Stomach (tissue), 9 donors: ENCODE results near the gene S100A7. TPM values are rescaled to one million over a fixed set of nuclear protein-coding genes. Genes with fewer than 3 reads are reported as not detected.

Experiments used
- DNase-seq, 2 donors: peaks; one replicate each; pipeline versions ENCODE4 v3.0.0 to v3.0.0-alpha.2; 2013 to 2019
- H3K27ac ChIP-seq, 5 donors: fragments of 200-600 bp in 4 of 5; sonication (generic) in 4 of 5; one replicate each; pipeline ENCODE4 v1.5.1; 2013 to 2019; ENCODE audit warnings: mild to moderate bottlenecking in 1 of 5, moderate library complexity in 1 of 5
- H3K27me3 ChIP-seq, 3 donors: fragments of 200-600 bp; sonication (generic); one replicate each; pipeline ENCODE4 v1.5.1; 2017 to 2019; ENCODE audit warnings: mixed run types in 1 of 3
- H3K36me3 ChIP-seq, 4 donors: fragments of 200-600 bp; sonication (generic); 1 replicate in 3 of 4; 2 replicates in 1 of 4; pipeline ENCODE4 v1.5.1; 2016 to 2019
- H3K4me1 ChIP-seq, 4 donors: fragments of 200-600 bp; sonication (generic); one replicate each; pipeline ENCODE4 v1.5.1; 2016 to 2019
- H3K4me3 ChIP-seq, 4 donors: fragments of 200-600 bp; sonication (generic) in 3 of 4; one replicate each; pipeline ENCODE4 v1.5.1; 2016 to 2019; ENCODE audit warnings: mild to moderate bottlenecking in 1 of 4
- H3K9me3 ChIP-seq, 4 donors: fragments of 200-600 bp; sonication (generic); one replicate each; pipeline ENCODE4 v1.5.1; 2016 to 2019
- EP300 ChIP-seq: sonication (generic); formaldehyde crosslinking; IDR thresholded peaks from one replicate; pipeline ENCODE4 v1.6.1; 2017; ENCODE audit warnings: antibody characterized with exemption
- POLR2A ChIP-seq, 4 donors: fragments of 450-650 bp; IDR thresholded peaks; one replicate each; pipeline ENCODE4 v1.6.1; 2016; ENCODE audit warnings: antibody characterized with exemption in 4 of 4, control low read depth in 2 of 4, mild to moderate bottlenecking in 1 of 4, moderate library complexity in 1 of 4
- POLR2AphosphoS5 ChIP-seq, 3 donors: sonication (generic); formaldehyde crosslinking; IDR thresholded peaks; one replicate each; pipeline ENCODE4 v1.6.1; 2016; ENCODE audit warnings: antibody characterized with exemption in 3 of 3
- WGBS, 5 donors: extraction: QIAGEN DNeasy Blood & Tissue Kit in 3 of 5; methylation state at CpG; one replicate each; pipeline versions ENCODE4 v1.1.5 to v1.1.7; 2013 to 2018; 5-methylcytosine and 5-hydroxymethylcytosine counted together
- intact Hi-C: fragments of 100-400 bp; cut with DNase I; formaldehyde crosslinking; loops from one replicate; pipeline ENCODE4 v1.15.1; 2023; ENCODE audit warnings: low total_unique reads
- polyA plus RNA-seq, 3 donors: library from polyadenylated mRNA; stranded (reverse); fragments of 200-250 nt; gene quantifications; one replicate each; pipeline ENCODE4 v1.2.3, GENCODE V29; 2013
- total RNA-seq, 5 donors: library from RNA; depleted of rRNA; stranded (reverse); fragments of >200 nt; gene quantifications; one replicate each; pipeline versions ENCODE4 v1.1.0 to v1.2.3, GENCODE V29; 2014 to 2016
- TF ChIP-seq, protein P1 (sequence below), 7 experiments: fragments of 450-650 bp in 4 of 7; fragments of 200-600 bp in 3 of 7; sonication (generic) in 3 of 7; IDR thresholded peaks; one replicate each; pipeline ENCODE4 v1.5.1; 2016 to 2019; ENCODE audit warnings: antibody characterized with exemption in 7 of 7, control low read depth in 2 of 7, mild to moderate bottlenecking in 1 of 7
- donor health status: healthy with polysubstance abuse.
- donor health status: Bipolar disorder and iron deficiency.
- donor health status: healthy.

The S100A7 gene
- total and polyA plus RNA-seq, 8 donors = 107 TPM; not detected in 7

DNA sequence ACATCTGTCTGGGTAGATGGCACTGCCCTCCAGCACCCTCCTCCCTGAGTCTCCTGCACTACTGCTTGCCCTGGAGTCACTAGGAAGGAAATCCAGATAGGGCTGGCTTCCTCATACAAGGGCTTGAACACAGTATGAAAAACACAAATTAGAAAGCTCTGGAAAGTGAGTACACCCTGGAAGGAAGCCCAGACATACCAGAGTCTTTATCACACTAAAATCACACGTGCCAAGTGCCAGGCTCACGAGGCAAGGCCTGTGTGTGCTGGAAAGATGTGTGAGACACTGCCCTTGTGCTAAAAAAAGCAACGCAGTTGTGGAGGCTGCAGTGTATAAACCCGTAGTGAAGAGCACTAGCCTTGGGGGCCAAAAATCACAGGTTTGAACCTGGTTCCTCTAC, 28.3 kb upstream of the S100A7 start:
- intact Hi-C loops = no loop called here
- DNase-seq = peak in 1 of 2 donors; percentile 60
- Histone ChIP-seq H3K36me3 (no peaks in the 10 kb centered on the region), H3K4me1 (peaks cover 0 to 19% (median 6%) of the 10 kb centered on the region in 4 donors), H3K4me3 (no peak overlapping the region), H3K9me3 (no peaks in the 10 kb centered on the region), H3K27ac (peak overlapping the region in 1 of 5 donors; percentile 81), H3K27me3 (peaks cover 0 to 15% (median 0%) of the 10 kb centered on the region in 3 donors)
- 12 to 30% (median 17%) methylated on average over 4 of the region's 4 CpGs for WGBS, 5 donors
- TF ChIP-seq EP300 (no peak), POLR2A (IDR thresholded peaks at IDR 0.05) (no peak), POLR2AphosphoS5 (IDR thresholded peaks at IDR 0.05) (peak in 1 of 3 donors; percentile 70)

DNA sequence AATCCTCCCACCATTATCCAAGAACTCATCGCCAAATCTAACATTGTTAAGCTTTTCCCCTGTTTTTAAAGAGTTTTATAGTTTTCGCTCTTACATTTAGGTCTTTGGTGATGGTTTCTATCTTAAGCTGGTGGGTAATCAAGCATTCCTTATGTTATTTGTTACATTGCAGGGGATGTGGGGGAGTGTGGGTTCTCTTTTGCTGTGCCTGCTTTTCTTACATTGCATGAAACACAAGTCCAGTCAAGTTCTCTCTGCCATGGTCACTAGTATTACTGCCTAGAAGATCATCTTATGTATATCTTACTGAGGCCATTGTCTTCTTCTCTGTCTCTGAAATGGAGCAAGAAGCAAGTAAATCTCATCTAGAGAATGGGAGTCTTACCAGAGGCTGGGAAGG, 27.3 kb upstream of the S100A7 start:
- no peak overlapping the region for H3K4me3 ChIP-seq
- H3K36me3 ChIP-seq = no peaks in the 10 kb centered on the region
- no peak for TF ChIP-seq EP300
- no peak for TF ChIP-seq POLR2AphosphoS5 (IDR thresholded peaks at IDR 0.05)
- no peak for TF ChIP-seq POLR2A (IDR thresholded peaks at IDR 0.05)
- TF ChIP-seq, protein P1, sequence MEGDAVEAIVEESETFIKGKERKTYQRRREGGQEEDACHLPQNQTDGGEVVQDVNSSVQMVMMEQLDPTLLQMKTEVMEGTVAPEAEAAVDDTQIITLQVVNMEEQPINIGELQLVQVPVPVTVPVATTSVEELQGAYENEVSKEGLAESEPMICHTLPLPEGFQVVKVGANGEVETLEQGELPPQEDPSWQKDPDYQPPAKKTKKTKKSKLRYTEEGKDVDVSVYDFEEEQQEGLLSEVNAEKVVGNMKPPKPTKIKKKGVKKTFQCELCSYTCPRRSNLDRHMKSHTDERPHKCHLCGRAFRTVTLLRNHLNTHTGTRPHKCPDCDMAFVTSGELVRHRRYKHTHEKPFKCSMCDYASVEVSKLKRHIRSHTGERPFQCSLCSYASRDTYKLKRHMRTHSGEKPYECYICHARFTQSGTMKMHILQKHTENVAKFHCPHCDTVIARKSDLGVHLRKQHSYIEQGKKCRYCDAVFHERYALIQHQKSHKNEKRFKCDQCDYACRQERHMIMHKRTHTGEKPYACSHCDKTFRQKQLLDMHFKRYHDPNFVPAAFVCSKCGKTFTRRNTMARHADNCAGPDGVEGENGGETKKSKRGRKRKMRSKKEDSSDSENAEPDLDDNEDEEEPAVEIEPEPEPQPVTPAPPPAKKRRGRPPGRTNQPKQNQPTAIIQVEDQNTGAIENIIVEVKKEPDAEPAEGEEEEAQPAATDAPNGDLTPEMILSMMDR (IDR thresholded peaks at IDR 0.05) = no peak
- 92 to 100% (median 98%) methylated on average over 2 of the region's 2 CpGs for WGBS, 5 donors
- H3K27ac ChIP-seq = peak overlapping the region in 1 of 5 donors; percentile 81
- no peaks in the 10 kb centered on the region for H3K9me3 ChIP-seq
- H3K4me1 ChIP-seq = peaks cover 0 to 19% (median 6%) of the 10 kb centered on the region in 4 donors
- H3K27me3 ChIP-seq = peaks cover 0 to 26% (median 0%) of the 10 kb centered on the region in 3 donors
- intact Hi-C loops = no loop called here
- no peak for DNase-seq

DNA sequence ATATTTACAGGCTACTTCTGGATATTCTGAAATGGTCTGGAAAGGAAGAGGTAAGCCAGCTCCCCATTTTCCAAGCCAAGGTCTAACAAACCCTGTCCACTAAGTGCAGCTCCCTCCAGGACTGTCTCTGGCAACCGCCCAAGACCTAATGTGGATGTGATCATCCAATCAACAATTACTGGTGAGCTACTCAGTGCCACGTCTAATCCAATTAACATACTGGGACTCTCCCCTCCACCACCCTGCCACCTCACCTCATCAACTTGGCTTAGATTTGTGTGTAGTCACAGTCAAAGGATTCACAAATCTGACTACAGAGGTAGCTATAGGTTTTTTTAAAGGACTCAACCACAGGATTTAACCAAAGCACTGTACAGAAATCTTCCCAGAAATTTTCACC, 25.4 kb upstream of the S100A7 start:
- Histone ChIP-seq H3K4me3 (no peak overlapping the region), H3K27ac (no peak overlapping the region), H3K27me3 (peaks cover 0 to 39% (median 0%) of the 10 kb centered on the region in 3 donors), H3K4me1 (peaks cover 0 to 16% (median 4%) of the 10 kb centered on the region in 4 donors), H3K9me3 (no peaks in the 10 kb centered on the region), H3K36me3 (no peaks in the 10 kb centered on the region)
- intact Hi-C loops = no loop called here
- WGBS, 5 donors = 52 to 66% (median 54%) methylated on average over 2 of the region's 2 CpGs
- TF ChIP-seq, protein P1 (IDR thresholded peaks at IDR 0.05) = no peak
- TF ChIP-seq POLR2A (IDR thresholded peaks at IDR 0.05) (no peak), POLR2AphosphoS5 (IDR thresholded peaks at IDR 0.05) (no peak), EP300 (no peak)
- DNase-seq = no peak

DNA sequence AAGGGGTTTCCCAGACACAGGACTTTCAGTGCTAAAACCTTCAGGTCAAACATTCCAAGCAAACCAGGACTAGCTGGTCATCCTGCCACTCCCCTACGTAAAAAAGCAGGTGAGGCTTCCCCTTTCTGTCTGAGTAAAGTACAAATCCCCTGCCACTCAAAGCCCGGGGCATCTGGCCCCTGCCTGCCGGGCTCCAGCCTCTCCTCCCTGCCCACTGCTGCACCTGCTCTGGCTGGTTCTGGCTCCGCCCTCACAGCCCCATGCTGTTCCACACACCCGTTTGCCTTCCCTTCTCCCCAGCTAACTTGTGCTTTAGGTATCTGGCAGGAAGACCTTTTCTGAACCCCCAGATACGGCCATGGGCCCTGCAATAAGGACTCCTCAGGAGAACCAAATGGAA, 23.3 kb upstream of the S100A7 start:
- intact Hi-C loops = no loop called here
- no peak overlapping the region for H3K27ac ChIP-seq
- no peak overlapping the region for H3K4me3 ChIP-seq
- H3K27me3 ChIP-seq = peaks cover 0 to 53% (median 0%) of the 10 kb centered on the region in 3 donors
- 18 to 39% (median 20%) methylated on average over 6 of the region's 6 CpGs for WGBS, 5 donors
- no peaks in the 10 kb centered on the region for H3K36me3 ChIP-seq
- H3K9me3 ChIP-seq = no peaks in the 10 kb centered on the region
- H3K4me1 ChIP-seq = peaks cover 0 to 6% (median 2%) of the 10 kb centered on the region in 4 donors
- TF ChIP-seq EP300 (no peak), POLR2AphosphoS5 (IDR thresholded peaks at IDR 0.05) (no peak), POLR2A (IDR thresholded peaks at IDR 0.05) (no peak)
- TF ChIP-seq, protein P1 (IDR thresholded peaks at IDR 0.05) = no peak
- DNase-seq = no peak

DNA sequence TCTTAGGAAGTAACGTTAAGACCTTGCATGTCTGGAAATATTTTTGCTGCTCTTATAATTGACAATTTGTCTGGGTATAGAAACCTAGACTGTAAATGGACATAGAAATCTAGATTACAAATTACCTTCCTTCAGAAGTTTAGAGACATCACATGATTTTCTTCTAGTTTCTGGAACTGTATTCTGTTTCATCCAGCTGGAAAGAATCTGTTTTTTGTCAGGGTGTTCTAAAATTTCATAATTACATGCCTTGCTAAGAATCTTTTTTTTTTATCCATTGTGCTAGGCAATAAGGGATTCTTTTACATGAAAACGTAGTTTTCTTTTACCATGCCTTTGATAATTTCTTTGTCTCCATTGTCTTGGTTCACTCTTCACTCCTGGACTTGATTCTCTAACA, 20.7 kb upstream of the S100A7 start:
- Histone ChIP-seq H3K9me3 (no peaks in the 10 kb centered on the region), H3K36me3 (no peaks in the 10 kb centered on the region), H3K27me3 (peaks cover 0 to 53% (median 0%) of the 10 kb centered on the region in 3 donors), H3K4me1 (peaks cover 0 to 4% (median 0%) of the 10 kb centered on the region in 4 donors), H3K4me3 (no peak overlapping the region), H3K27ac (no peak overlapping the region)
- WGBS, 5 donors = 30 to 54% (median 43%) methylated on average over 2 of the region's 2 CpGs
- DNase-seq = no peak
- intact Hi-C loops = no loop called here
- TF ChIP-seq POLR2A (IDR thresholded peaks at IDR 0.05) (no peak), EP300 (no peak)
- TF ChIP-seq, protein P1 (IDR thresholded peaks at IDR 0.05) = no peak
